HG03354 (cell line): ENCODE results near the gene PPP1CA.
A peak's percentile ranks its signal among the peaks of the same experiment; 100 is the strongest.
"Not testable (repeated sequence)": the region's sequence is repeated elsewhere in the genome, so short reads cannot be mapped to it uniquely, and the experiment has no call there.

ENCODE experiments used
- ATAC-seq: cut with Tn5 transposase; IDR thresholded peaks from one replicate; pipeline ENCODE4 v1.9.1; 2021; ENCODE audit warnings: mild to moderate bottlenecking; ENCODE audit not compliant: unreplicated experiment, poor library complexity, severe bottlenecking

Gene PPP1CA

DNA sequence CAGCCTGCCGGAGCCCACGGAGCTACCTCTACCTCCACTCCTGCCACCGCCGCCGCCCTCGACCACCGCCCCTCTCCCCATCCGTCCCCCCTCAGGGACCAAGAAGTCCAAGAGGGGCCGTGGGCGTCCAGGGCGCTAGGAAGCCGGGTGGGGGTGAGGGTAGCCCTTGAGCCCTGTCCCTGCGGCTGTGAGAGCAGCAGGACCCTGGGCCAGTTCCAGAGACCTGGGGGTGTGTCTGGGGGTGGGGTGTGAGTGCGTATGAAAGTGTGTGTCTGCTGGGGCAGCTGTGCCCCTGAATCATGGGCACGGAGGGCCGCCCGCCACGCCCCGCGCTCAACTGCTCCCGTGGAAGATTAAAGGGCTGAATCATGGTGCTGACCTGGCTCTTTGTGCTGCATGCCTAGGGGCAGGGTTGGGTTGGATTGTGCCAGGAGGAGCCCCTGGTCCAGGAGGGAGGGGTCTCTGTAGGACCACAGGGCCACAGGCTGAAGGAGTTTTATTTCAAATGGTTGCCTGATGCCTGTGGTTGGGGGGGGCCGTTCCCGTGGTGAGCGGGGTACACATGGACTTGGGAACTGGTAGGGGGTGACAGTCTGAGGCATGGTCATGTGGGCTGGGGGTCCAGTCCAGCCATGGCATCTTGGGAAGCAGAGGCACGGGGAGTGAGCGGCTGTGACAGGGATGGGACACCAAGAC lies 33.5 kb upstream of the PPP1CA start:
- no peak for ATAC-seq

DNA sequence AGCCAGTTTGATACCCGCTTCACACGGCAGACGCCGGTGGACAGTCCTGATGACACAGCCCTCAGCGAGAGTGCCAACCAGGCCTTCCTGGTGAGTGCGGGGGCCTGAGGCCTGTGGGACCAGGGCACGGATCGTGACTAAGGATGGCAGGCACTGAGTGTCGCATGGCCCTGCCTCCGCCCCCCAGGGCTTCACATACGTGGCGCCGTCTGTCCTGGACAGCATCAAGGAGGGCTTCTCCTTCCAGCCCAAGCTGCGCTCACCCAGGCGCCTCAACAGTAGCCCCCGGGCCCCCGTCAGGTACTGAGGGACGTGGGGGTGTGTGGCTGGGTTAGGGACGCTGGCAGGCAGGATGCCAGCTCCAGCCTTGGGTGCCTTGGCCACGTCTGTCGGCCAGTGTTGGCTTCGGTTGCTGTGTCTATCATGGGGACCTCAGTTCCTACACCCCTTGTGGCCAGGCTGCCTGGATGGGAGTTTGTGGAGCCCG lies 32.8 kb upstream of the PPP1CA start:
- ATAC-seq: no peak

DNA sequence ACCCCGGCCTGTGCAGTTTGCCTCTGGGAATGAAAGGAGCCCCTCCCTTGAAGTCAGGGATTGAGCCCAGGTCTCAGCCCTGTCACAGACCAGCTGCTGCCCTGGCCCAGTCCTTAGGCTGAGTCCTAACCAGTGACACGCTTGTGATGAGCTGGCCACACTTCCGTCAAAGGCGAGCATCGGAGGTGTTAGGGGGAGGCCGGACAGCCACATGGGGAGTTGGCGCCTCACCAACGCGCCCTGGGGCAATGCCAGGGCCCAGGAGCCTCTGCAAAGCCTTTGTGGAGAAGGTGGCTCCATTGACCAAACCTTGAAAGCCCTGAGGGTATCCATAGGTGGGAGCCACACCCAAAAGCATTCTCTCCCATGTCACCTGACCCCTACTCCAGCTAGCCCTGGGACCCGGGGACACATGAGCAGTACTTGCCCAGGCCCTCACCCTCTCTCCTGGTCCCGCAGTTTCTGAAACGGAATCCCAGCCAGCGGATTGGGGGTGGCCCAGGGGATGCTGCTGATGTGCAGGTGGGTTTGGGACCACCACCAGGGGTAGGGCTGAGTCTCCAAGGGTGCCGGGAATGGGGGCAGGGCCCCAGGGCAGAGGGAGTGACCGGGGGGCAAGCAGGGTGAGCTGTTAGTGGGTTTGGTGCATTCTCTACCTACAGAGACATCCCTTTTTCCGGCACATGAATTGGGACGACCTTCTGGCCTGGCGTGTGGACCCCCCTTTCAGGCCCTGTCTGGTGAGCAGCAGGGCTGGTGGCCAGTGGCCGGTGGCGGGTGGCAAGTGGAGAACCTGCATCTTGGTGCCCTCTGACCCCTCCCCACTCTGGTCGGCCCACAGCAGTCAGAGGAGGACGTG lies 32.1 kb upstream of the PPP1CA start:
- no peak for ATAC-seq

DNA sequence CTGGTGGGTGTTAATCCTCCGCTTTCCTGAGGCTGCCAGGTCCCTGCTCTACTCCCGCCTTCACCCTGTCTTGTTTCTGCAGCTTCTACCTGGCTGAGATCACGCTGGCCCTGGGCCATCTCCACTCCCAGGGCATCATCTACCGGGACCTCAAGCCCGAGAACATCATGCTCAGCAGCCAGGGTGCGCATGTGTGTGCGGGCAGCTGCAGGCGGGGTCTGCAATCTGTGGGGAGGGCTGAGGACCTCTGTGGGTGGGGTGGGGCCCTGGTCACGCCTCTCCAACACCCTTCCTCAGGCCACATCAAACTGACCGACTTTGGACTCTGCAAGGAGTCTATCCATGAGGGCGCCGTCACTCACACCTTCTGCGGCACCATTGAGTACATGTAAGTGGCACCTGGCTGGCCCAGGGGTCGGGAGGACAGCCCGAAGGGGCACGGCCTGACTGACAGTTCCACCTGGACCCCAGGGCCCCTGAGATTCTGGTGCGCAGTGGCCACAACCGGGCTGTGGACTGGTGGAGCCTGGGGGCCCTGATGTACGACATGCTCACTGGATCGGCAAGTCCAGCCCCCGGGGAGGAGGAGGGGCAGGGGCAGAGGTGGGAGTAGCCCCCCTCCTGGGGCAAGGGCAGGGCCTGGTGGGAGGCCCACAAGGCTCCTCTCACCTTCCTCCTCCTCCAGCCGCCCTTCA lies 31.1 kb upstream of the PPP1CA start:
- no peak for ATAC-seq

DNA sequence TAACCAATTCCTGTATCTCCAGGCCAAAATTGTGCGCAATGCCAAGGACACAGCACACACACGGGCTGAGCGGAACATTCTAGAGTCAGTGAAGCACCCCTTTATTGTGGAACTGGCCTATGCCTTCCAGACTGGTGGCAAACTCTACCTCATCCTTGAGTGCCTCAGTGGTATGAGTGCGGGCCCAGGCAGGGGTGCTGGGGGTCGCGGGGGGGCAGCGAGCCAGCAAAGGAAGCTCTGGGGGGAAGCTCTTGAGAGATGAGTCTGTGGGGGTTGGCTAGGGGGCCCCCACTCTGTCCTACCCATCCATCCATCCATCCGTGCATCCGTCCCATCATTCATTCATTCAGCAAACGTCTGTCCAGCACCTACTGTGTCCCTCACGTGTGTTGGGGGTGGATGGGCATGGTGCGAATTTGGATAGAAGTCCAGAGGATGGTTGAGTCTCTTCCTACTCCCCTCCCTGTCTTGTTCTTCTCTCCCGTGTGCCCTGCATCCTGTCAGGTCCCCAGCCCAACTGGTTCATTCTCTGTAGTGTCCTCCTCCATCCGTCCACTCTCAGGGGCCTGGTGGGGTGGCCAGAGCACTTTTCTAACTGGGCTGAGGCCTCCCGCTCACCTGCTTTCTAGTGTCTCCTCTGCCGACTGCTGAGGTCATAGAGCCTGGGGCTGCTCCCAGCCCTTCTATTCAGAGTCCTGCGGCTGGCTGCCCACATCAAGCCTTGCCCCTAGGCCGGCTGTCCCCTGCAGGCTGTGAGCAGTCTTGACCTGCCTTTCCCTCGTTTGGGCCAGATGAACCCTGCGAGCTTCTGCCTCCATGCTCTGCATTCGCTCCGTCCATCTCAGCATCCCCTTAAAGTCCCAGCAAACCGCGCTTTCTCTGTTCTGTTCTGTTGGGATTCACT lies 29.9 kb upstream of the PPP1CA start:
- no peak for ATAC-seq

DNA sequence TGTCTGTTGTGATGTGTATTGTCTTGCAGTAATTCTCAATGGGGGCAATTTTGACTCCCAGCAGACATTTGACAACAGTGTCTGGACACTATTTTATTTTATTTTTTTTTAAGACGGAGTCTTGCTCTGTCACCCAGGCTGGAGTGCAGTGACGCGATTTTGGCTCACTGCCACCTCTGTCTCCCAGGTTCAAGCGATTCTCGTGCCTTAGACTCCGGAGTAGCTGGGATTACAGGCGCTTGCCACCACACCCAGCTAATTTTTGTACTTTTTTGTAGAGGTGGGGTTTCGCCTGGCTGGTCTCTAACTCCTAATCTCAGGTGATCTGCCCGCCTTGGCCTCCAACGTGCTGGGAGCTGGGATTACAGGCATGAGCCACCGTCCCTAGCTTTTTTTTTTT lies 28.1 kb upstream of the PPP1CA start:
- no peak for ATAC-seq

DNA sequence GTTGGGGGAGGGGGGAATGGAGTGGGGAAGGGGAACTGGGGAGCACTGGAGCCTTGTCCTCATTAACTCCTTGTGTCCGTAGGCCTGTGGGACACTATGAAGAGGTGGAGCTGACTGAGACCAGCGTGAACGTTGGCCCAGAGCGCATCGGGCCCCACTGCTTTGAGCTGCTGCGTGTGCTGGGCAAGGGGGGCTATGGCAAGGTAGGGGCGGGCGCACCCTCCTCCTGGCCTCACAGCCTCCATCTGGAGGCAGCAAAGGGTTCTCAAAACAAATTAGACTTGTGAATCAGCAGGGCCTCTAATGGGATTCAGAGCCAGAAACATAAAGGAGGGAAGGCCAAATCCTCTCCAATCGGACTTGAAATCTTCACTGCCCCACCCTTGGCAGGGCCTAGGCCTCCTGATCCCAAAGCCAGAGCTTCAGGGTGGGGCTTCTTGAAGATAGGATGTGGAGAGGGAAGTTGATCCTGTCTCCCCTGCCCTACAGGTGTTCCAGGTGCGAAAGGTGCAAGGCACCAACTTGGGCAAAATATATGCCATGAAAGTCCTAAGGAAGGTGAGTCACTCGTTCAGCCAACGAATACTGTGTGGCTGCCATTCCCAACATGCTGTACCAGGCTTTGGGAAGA lies 27.5 kb upstream of the PPP1CA start:
- ATAC-seq: no peak

DNA sequence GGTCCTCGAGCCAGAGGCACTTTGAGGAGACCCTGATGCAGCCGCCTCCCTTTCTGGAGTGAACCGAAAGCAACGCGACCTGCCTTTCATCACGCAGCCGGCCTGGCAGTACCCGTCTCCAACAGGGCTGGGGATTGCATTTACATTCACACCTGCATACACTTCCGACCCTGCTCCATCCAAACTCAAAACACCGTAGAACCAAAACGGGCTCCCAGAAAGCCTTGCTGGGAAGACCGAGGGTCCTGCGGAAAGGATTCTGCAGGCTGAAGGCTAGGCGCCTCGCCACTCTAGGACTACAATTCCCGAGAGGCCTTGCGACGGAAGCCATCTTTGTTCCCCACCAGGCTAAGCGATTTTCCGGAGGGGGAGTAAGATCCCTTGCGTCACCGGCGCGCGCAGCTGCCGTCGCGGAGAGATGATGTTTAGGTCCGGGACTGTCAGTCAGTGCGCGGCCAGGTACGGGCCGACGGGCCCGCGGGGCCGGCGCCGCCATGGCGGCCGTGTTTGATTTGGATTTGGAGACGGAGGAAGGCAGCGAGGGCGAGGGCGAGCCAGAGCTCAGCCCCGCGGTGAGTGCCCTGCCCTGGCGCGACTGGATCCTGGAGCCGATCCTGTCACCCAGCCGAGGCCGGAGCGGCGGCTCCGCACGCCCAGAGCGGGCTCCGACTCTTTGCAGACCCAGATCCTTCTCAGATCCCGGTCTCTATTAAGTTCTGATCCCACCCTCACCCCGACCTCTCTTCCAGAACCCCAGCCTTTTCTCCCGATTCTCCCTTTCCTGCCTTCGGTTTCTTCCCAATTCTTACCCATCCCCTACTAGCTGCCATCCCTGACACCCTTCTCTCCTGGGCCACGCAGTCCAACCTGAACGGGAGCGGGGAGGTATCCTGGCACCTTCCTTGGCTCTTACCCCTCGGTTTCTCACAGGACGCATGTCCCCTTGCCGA lies 26.7 kb upstream of the PPP1CA start, which contains the start of gene RPS6KB2:
TSS of gene RPS6KB2 (plus strand) at position 443 of the 950 bp plus-strand sequence. CDS start at position 495, 52 bp downstream.
- ATAC-seq: peak; percentile 83

DNA sequence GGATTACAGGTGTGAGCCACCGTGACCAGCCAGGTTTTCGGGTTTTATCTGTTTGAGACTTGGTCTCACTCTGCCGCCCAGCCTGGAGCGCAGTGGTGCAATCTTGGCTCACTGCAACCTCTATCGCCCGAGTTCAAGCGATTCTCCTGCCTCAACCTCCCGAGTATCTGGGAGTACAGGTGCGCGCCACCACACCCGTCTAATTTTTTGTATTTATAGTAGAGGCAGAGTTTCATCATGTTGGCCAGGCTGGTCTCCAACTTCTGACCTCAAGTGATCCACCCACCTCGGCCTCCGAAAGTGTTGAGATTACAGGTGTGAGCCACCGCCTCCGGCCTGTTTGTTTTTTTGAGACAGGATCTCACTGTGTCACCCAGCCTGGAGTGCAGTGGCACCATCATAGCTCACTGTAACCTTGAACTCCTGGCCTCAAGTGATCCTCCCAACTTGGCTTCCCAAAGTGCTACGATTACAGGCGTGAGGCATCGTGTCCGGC lies 25.8 kb upstream of the PPP1CA start:
- ATAC-seq: not testable (repeated sequence)

DNA sequence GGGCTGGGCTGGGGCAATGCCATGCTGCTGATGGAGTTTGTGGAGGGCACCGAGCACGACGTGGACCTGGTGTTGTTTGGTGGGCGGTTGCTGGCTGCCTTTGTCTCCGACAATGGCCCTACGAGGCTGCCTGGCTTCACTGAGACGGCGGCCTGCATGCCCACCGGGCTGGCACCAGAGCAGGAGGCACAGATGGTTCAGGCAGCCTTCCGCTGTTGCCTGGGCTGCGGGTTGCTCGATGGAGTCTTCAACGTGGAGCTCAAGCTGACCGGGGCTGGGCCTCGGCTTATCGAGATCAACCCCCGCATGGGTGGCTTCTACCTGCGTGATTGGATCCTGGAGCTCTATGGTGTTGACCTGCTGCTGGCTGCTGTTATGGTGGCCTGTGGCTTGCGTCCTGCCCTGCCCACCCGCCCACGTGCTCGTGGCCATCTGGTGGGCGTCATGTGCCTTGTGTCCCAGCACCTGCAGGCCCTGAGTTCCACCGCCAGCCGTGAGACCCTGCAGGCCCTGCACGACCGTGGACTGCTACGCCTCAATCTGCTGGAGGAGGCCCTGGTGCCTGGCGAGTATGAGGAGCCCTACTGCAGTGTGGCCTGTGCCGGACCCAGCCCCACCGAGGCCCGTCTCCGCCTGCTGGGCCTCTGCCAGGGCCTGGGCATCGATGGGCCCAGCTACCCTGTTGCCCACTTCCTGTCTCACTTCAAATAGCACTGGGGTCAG lies 22.4 kb upstream of the PPP1CA start:
- no peak for ATAC-seq

DNA sequence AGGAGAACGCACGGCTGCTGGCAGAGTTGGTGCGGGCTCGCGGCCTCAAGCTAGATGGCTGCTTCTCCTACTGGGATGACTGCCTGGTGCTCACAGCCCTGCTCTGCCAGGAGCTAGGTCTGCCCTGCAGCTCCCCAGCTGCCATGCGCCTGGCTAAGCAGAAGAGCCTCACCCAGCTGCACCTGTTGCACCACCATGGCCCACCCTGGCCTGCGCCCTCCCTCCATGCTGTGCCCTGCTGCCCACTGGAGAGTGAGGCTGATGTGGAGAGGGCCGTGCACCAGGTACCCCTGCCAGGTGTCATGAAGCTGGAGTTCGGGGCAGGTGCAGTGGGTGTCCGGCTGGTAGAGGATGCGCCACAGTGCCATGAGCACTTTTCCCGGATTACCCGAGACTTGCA lies 21.8 kb upstream of the PPP1CA start:
- ATAC-seq: no peak

DNA sequence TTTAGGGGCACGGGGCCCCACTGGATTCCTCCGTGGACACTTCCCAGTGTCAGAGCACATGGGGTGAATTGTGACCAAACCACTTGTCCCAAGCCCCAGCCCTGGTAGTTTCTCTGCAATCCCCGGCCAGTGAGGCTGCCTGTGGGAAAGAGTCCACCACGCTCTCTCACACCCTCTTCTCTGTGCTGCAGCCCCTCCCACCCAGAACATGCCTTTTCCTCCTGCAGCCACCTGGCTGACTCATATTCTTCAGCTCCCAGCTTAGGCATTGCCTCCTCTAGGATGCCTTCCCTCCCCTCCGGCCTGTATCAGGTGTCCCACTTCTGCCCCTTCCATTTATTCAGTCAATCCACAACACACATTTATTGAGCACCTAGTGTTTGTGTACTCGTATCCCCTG lies 21.2 kb upstream of the PPP1CA start:
- no peak for ATAC-seq

DNA sequence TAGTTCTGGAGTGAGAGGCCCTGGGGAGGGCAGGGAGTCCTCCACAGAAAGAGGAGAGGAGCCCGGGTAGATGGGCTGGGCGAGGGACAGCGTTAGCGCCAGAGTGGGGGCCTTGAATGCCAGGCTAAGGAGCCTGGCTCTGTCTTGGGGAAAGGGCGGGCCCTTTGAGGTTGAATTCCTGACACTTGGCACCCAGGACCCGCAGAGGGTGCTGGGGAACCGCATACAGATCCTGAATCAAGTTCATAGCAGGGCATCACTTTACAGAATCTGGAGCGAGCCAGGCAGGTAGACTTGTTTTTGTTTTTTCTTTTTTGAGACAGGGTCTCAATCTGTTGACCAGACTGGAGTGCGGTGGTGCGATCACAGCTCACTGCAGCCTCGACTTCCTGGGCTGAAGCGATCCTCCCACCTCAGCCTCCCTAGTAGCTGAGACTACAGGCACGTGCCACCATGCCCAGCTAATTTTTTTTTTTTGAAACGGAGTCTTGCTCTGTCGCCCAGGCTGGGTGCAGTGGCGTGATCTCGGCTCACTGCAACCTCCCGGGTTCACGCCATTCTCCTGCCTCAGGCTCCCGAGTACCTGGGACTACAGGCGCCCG lies 19.9 kb upstream of the PPP1CA start:
- ATAC-seq: no peak

DNA sequence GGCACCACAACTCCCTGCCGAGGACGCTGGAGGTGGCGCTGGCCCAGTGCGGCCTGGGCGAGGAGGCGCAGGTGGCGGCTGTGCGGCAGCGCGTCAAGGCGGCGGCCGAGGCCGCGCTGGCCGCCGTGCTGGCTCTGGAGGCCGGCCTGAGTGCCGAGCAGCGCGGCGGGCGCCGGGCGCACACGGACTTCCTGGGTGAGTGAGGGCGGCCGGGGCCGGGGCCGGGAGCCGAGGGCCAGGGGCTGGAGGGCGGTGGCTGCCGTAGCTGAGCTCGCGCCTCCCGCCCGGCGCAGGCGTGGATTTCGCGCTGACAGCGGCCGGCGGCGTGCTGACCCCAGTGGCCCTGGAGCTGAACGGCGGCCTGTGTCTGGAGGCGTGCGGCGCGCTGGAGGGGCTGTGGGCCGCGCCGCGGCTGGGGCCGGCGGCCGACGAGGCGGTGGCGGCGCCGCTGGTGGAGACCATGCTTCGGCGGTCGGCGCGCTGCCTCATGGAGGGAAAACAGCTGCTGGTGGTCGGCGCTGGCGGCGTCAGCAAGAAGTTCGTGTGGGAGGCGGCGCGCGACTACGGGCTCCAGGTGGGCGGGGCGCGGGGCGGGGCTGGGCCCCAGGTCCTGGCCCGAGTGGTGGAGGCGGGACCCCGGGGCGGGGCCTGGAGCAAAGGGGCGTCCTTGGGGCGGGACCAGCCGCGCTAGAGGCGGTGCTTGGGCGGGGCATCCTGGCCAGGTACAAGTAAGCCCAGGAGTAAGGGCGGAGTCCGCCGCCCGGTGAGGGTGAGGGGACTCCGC lies 19.2 kb upstream of the PPP1CA start:
- peak; percentile 78 for ATAC-seq

DNA sequence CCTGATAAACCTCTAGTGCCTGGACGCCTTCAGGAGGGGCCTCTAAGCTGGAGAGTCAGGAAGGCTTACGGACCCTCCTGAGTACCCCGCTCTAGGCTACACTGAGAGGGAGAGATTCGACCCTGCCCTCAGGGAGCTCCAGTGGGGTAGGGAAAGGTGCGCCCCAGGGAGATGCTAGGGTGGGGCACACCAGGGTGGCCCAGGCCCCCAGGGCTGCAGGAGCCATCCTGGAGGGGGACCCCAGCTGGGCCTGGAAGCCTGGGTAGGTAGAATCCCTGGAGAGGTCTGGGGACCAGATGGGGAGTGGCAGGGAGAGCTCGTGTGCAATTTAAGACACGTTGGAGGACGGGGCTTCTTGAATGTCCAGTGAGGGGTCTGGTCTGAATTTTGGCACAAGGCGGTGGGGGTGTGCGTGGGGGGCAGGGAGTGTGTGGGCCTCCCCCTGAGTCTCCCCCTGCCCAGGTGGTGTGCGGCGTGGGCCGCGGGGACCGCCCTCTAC lies 18.5 kb upstream of the PPP1CA start:
- ATAC-seq: no peak
